ENCODE measurements around the gene CCDC167.

DNA sequence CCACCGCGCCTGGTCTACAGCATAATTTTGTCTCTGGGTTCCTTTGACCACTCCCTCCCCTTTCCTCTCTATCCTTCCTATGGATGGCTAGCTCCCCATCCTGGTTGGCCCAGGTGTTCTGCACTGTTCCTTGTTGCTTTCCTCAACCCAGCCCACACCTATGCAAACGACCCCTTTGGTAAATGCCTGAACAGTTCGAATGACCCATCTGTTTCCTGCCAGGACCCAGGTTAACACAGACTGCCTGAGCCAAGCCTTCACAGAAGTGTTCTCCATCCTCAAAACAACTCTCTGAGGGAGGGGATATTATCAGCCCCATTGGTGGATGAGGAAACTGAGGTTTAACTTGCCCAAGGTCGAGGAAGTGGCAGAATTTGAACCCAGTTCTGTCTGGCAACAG lies 44.8 kb upstream of the CCDC167 start:
- TF ChIP-seq POLR2A (IDR thresholded peaks at IDR 0.05; ENCODE audit: low read length) (no peak), GATA1 (IDR thresholded peaks at IDR 0.05; ENCODE audit: low read depth, low read length) (no peak)

All from erythroblast (primary cell).